BJ (cell line): ENCODE data around the gene CELF1. TPM values are rescaled to one million over a fixed set of nuclear protein-coding genes. Genes with fewer than 3 reads are reported as not detected.

Experiments used
- CTCF ChIA-PET: fragments of 350-600 bp; formaldehyde crosslinking; extraction: SDS; loops from one replicate; lab custom pipeline; 2021; ENCODE audit warnings: antibody characterized with exemption, inconsistent platforms; lab: Yijun Ruan, JAX
- POLR2A ChIA-PET: fragments of 300-600 bp; sonication (Branson Sonifier 250); formaldehyde crosslinking; extraction: SDS; loops from one replicate; lab custom pipeline; 2021; ENCODE audit warnings: antibody characterized with exemption; lab: Charles Lee
- DNase-seq: peaks from one replicate; pipeline ENCODE4 v3.0.0-alpha.2; 2011; ENCODE audit warnings: low read depth
- H3K27me3 ChIP-seq: 2 replicates; pipeline ENCODE4 v1.6.0; 2011; ENCODE audit warnings: low read length; ENCODE audit not compliant: control insufficient read depth, insufficient read depth
- H3K36me3 ChIP-seq: 2 replicates; pipeline ENCODE4 v1.5.1; 2011; ENCODE audit warnings: low read length; ENCODE audit not compliant: control insufficient read depth, insufficient read depth
- H3K4me3 ChIP-seq: 2 replicates; pipeline ENCODE4 v1.5.1; 2011; ENCODE audit warnings: low read depth, mild to moderate bottlenecking, control low read depth, low read length
- CTCF ChIP-seq: IDR thresholded peaks from 2 replicates; pipeline ENCODE4 v1.5.1; 2011; ENCODE audit warnings: low read depth, mild to moderate bottlenecking, control low read depth, inconsistent platforms, low read length, moderate library complexity; ENCODE audit not compliant: insufficient read depth
- polyA plus RNA-seq: library from polyadenylated mRNA; depleted of rRNA; stranded (reverse); fragments of >200 nt; gene quantifications from 2 replicates; pipeline ENCODE4 v1.2.3, GENCODE V29; 2011

Gene CELF1
- polyA plus RNA-seq, 1 experiment: 73.5 TPM

- no peak for DNase-seq
- no peaks in the 10 kb centered on the region for H3K36me3 ChIP-seq
- no peaks in the 10 kb centered on the region for H3K27me3 ChIP-seq
- TF ChIP-seq CTCF: no peak
- H3K4me3 ChIP-seq: no peak overlapping the region
- POLR2A ChIA-PET: no interaction called here
- CTCF ChIA-PET: no interaction called here
These were observed 49.7 kb downstream of the CELF1 start for GRCh38 chr11:47503227-47503626.

- DNase-seq: no peak
- POLR2A ChIA-PET: no interaction called here
These were observed 50.2 kb downstream of the CELF1 start for GRCh38 chr11:47502767-47503166.

GRCh38 chr11:47501101-47501500 is 51.8 kb downstream of the CELF1 start:
- DNase-seq: no peak
- no peaks in the 10 kb centered on the region for H3K36me3 ChIP-seq
- H3K27me3 ChIP-seq: no peaks in the 10 kb centered on the region
- H3K4me3 ChIP-seq: no peak overlapping the region
- no peak for TF ChIP-seq CTCF
- POLR2A ChIA-PET: no interaction called here
- CTCF ChIA-PET: interaction anchor here (0.6 to 1.1 kb wide), 2 partner anchors 28 to 64 kb away, joined by 3 read pairs; no protein-coding TSS in a partner anchor

More at GRCh38 chr11:47502767-47503166, 50.2 kb downstream of the CELF1 start:
- Histone ChIP-seq H3K36me3 (no peaks in the 10 kb centered on the region), H3K4me3 (no peak overlapping the region), H3K27me3 (no peaks in the 10 kb centered on the region)
- TF ChIP-seq CTCF: no peak
- CTCF ChIA-PET: no interaction called here

- CTCF ChIA-PET: interaction anchor here (1.1 kb wide), 1 partner anchor 65 kb away, joined by 3 read pairs; no protein-coding TSS in a partner anchor
- H3K36me3 ChIP-seq: no peaks in the 10 kb centered on the region
- no peak overlapping the region for H3K4me3 ChIP-seq
- DNase-seq: no peak
- no peaks in the 10 kb centered on the region for H3K27me3 ChIP-seq
- POLR2A ChIA-PET: no interaction called here
- no peak for TF ChIP-seq CTCF
These were observed 52.8 kb downstream of the CELF1 start for GRCh38 chr11:47500121-47500520.

GRCh38 chr11:47499614-47500013 is 53.3 kb downstream of the CELF1 start:
- ChIA-PET POLR2A (interaction anchor here (0.7 kb wide), 1 partner anchor 15 kb away, joined by 4 read pairs; no protein-coding TSS in a partner anchor), CTCF (interaction anchor here (0.9 kb wide), 2 partner anchors 8 to 11 kb away, joined by 3 read pairs; no protein-coding TSS in a partner anchor)
- TF ChIP-seq CTCF: no peak
- H3K36me3 ChIP-seq: no peaks in the 10 kb centered on the region
- no peak overlapping the region for H3K4me3 ChIP-seq
- H3K27me3 ChIP-seq: no peaks in the 10 kb centered on the region
- DNase-seq: no peak
